ENCODE results near the gene BRSK2. TPM values are rescaled to one million over a fixed set of nuclear protein-coding genes. Genes with fewer than 3 reads are reported as not detected.
"Not testable (repeated sequence)": the region's sequence is repeated elsewhere in the genome, so short reads cannot be mapped to it uniquely, and the experiment has no call there.

Gene BRSK2
- total RNA-seq, 1 donor from 2014 or later, result 13.8 TPM

DNA sequence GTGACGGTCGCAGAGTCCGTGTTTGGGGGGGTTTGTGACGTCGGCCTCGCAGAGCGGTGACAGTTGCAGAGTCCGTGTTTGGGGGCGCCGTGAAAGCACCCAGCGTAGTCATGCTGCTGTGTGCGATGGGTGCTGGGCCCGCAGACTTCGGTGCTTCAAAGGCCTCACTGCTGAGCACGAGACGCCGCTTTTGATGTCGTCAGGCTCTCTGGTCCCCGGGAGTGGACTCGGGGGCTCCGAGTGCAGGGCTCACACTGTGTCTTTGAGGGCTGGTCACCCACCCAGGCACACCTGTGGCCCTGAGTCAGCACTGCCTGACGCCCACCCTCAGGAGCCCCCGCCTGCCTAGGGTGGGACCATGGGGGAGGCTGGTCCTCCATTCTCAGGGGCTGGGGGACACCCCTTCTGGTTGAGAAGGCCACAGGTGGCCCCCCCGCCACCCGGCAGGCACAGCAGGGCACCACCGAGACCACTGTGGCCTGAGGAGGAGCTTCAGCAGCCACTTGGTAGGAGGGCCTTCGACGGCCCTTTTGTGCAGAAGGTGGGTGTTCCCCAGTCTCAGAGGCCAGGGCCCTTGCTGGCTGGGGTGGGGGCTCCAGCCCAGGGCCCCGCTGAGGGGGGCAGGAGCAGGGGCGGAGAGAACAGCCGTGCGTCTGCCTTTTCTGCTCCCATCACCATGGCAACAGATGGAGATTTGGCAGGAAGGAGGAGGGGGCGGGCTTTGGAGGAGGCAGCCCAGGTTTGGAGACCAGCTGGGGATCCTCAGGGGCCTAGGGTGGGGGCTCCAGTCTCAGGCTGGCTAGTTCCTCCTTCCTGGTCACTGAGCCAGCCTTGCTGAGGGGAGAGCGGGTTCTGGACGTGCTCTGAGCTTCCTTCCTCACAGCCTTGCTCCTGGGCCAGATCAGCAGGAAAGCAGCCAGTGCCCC lies 20.9 kb downstream of the BRSK2 start:
- no peak for DNase-seq (ENCODE audit: extremely low spot score, unreplicated experiment)
- H3K4me1 Mint-ChIP-seq (ENCODE audit: unreplicated experiment), result no peaks in the 10 kb centered on the region
- no peaks in the 10 kb centered on the region for H3K36me3 Mint-ChIP-seq
- H3K27ac Mint-ChIP-seq, result no peak overlapping the region
- no peak overlapping the region for H3K4me3 Mint-ChIP-seq
- no peaks in the 10 kb centered on the region for H3K27me3 Mint-ChIP-seq
- TF ChIP-seq, protein P1, sequence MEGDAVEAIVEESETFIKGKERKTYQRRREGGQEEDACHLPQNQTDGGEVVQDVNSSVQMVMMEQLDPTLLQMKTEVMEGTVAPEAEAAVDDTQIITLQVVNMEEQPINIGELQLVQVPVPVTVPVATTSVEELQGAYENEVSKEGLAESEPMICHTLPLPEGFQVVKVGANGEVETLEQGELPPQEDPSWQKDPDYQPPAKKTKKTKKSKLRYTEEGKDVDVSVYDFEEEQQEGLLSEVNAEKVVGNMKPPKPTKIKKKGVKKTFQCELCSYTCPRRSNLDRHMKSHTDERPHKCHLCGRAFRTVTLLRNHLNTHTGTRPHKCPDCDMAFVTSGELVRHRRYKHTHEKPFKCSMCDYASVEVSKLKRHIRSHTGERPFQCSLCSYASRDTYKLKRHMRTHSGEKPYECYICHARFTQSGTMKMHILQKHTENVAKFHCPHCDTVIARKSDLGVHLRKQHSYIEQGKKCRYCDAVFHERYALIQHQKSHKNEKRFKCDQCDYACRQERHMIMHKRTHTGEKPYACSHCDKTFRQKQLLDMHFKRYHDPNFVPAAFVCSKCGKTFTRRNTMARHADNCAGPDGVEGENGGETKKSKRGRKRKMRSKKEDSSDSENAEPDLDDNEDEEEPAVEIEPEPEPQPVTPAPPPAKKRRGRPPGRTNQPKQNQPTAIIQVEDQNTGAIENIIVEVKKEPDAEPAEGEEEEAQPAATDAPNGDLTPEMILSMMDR (conservative IDR thresholded peaks at IDR 0.05), result no peak
- H3K9me3 Mint-ChIP-seq, result no peaks in the 10 kb centered on the region

DNA sequence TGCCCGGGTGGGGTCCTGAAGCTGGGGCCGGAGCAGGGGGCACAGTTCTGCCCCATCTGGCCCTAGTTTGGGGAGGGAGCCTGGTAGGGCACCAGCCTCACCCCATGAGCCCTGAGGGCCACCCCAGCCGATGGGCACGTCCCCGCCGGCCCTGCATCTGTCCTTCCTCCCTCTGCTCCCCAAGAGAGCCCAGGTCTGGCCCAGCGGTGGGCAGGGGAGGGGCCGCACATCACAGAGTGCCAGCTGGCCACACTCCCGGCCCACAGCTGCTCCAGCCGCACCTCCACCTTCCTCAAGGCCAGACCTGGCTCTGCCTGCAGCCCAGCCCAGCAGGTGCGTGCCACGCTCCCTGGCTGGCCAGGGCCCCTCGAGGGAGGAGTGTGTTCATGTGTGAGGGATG lies 21.6 kb downstream of the BRSK2 start:
- no peak for DNase-seq (ENCODE audit: extremely low spot score, unreplicated experiment)
- no peaks in the 10 kb centered on the region for H3K36me3 Mint-ChIP-seq
- no peaks in the 10 kb centered on the region for H3K9me3 Mint-ChIP-seq
- TF ChIP-seq, protein P1 (conservative IDR thresholded peaks at IDR 0.05), result no peak
- H3K27me3 Mint-ChIP-seq, result no peaks in the 10 kb centered on the region
- no peaks in the 10 kb centered on the region for H3K4me1 Mint-ChIP-seq (ENCODE audit: unreplicated experiment)
- H3K27ac Mint-ChIP-seq, result no peak overlapping the region
- no peak overlapping the region for H3K4me3 Mint-ChIP-seq

GRCh38 chr11:1411739-1412138 lies 22.0 kb downstream of the BRSK2 start:
- not testable (repeated sequence) for H3K36me3 Mint-ChIP-seq; H3K9me3 Mint-ChIP-seq; H3K4me3 Mint-ChIP-seq; H3K4me1 Mint-ChIP-seq (ENCODE audit: unreplicated experiment); DNase-seq (ENCODE audit: extremely low spot score, unreplicated experiment); H3K27ac Mint-ChIP-seq; H3K27me3 Mint-ChIP-seq

- TF ChIP-seq, protein P1 (conservative IDR thresholded peaks at IDR 0.05), result no peak
- no peaks in the 10 kb centered on the region for H3K27me3 Mint-ChIP-seq
- H3K4me1 Mint-ChIP-seq (ENCODE audit: unreplicated experiment), result no peaks in the 10 kb centered on the region
- DNase-seq (ENCODE audit: extremely low spot score, unreplicated experiment), result no peak
- H3K4me3 Mint-ChIP-seq, result no peak overlapping the region
- H3K27ac Mint-ChIP-seq, result no peak overlapping the region
- H3K36me3 Mint-ChIP-seq, result no peaks in the 10 kb centered on the region
- H3K9me3 Mint-ChIP-seq, result no peaks in the 10 kb centered on the region
These were observed 22.8 kb downstream of the BRSK2 start for GRCh38 chr11:1412377-1413095.

DNA sequence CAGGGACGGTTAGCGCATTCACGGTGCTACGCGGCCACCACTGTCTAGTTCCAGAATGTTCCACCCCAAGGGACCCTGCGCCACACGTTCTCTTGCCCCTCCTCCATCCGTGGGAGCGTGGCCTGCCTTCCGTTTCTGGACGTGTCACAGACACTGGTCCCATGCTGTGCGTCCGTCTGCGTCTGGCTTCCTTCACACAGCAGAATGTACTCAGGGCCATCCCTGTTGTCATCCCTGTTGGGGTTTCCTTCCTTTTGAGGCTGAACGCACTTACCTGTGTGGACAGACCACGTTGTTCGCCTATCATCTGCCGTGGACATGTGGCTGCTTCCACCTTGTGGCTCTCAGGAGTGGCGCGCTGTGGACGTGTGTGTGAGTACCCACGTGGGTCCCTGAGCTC lies 24.9 kb downstream of the BRSK2 start:
- Mint-ChIP-seq H3K4me1 (ENCODE audit: unreplicated experiment) (no peaks in the 10 kb centered on the region), H3K27ac (no peak overlapping the region), H3K9me3 (no peaks in the 10 kb centered on the region), H3K27me3 (no peaks in the 10 kb centered on the region), H3K36me3 (no peaks in the 10 kb centered on the region), H3K4me3 (no peak overlapping the region)
- TF ChIP-seq, protein P1 (conservative IDR thresholded peaks at IDR 0.05), result no peak
- no peak for DNase-seq (ENCODE audit: extremely low spot score, unreplicated experiment)

GRCh38 chr11:1415631-1416030 lies 25.9 kb downstream of the BRSK2 start:
- Mint-ChIP-seq H3K4me1 (ENCODE audit: unreplicated experiment) (no peaks in the 10 kb centered on the region), H3K9me3 (no peaks in the 10 kb centered on the region), H3K4me3 (no peak overlapping the region), H3K36me3 (no peaks in the 10 kb centered on the region), H3K27ac (no peak overlapping the region), H3K27me3 (no peaks in the 10 kb centered on the region)
- TF ChIP-seq, protein P1 (conservative IDR thresholded peaks at IDR 0.05), result no peak
- DNase-seq (ENCODE audit: extremely low spot score, unreplicated experiment), result no peak

GRCh38 chr11:1418192-1418795 lies 28.6 kb downstream of the BRSK2 start:
- H3K4me3 Mint-ChIP-seq; H3K4me1 Mint-ChIP-seq (ENCODE audit: unreplicated experiment); H3K9me3 Mint-ChIP-seq; H3K36me3 Mint-ChIP-seq; DNase-seq (ENCODE audit: extremely low spot score, unreplicated experiment); H3K27ac Mint-ChIP-seq; H3K27me3 Mint-ChIP-seq: not testable (repeated sequence)

All from type B pancreatic cell (in vitro differentiated cells).